SK-N-SH (cell line): ENCODE results near the gene COL4A6. TPM values are rescaled to one million over a fixed set of nuclear protein-coding genes. Genes with fewer than 3 reads are reported as not detected.

Source experiments
- CTCF ChIA-PET: fragments of 300-600, 350-600 bp; formaldehyde crosslinking; extraction: SDS; loops from one replicate; lab custom pipeline; 2021; lab: Yijun Ruan, JAX
- POLR2A ChIA-PET: fragments of 350-600 bp; sonication (Branson Sonifier 250); formaldehyde crosslinking; extraction: SDS; loops from one replicate; lab custom pipeline; 2020; ENCODE audit warnings: antibody characterized with exemption, inconsistent platforms; lab: Yijun Ruan, JAX
- DNase-seq: peaks from one replicate; pipeline ENCODE4 v3.0.0; 2012
- H2AFZ ChIP-seq: fragments of 200-600 bp; sonication (generic); 2 replicates; pipeline ENCODE4 v1.8.1; 2016; ENCODE audit warnings: antibody characterized with exemption, mild to moderate bottlenecking, low read depth
- H3F3A ChIP-seq: fragments of 200-600 bp; sonication (generic); replicated peaks from 2 replicates; pipeline ENCODE3; 2016; ENCODE audit warnings: antibody characterized with exemption, mild to moderate bottlenecking; ENCODE audit not compliant: insufficient read depth
- H3K27ac ChIP-seq, 2 experiments: fragments of 200-500 bp in 1 of 2; fragments of 200-600 bp in 1 of 2; sonication (Bioruptor generic) in 1 of 2; sonication (generic), shearing (Covaris generic) in 1 of 2; 2 replicates each; pipeline versions ENCODE4 v1.5.1 to v1.6.1; 2014 to 2016; ENCODE audit warnings: low read depth in 2 of 2, inconsistent platforms in 1 of 2, low read length in 1 of 2, mild to moderate bottlenecking in 1 of 2, mixed read lengths in 1 of 2
- H3K27me3 ChIP-seq: fragments of 200-600 bp; sonication (generic), shearing (Covaris generic); 2 replicates; pipeline ENCODE4 v1.6.1; 2016; ENCODE audit warnings: mixed run types; ENCODE audit not compliant: insufficient read depth
- H3K36me3 ChIP-seq, 2 experiments: fragments of 200-500 bp in 1 of 2; fragments of 200-600 bp in 1 of 2; sonication (Bioruptor generic) in 1 of 2; sonication (generic) in 1 of 2; replicated peaks in 1 of 2; 2 replicates each; pipeline versions ENCODE3 to v1.5.1; 2014 to 2016; ENCODE audit warnings: low read length in 1 of 2, mild to moderate bottlenecking in 1 of 2; ENCODE audit not compliant: insufficient read depth in 2 of 2, control insufficient read depth in 1 of 2
- H3K4me1 ChIP-seq, 2 experiments: fragments of 200-500 bp in 1 of 2; fragments of 200-600 bp in 1 of 2; sonication (Bioruptor generic) in 1 of 2; sonication (generic), shearing (Covaris generic) in 1 of 2; 2 replicates each; pipeline versions ENCODE4 v1.5.1 to v1.6.1; 2014 to 2016; ENCODE audit warnings: low read depth in 1 of 2, low read length in 1 of 2, mixed run types in 1 of 2; ENCODE audit not compliant: insufficient read depth in 2 of 2, control insufficient read depth in 1 of 2
- H3K4me2 ChIP-seq: fragments of 200-600 bp; sonication (generic), shearing (Covaris generic); 2 replicates; pipeline ENCODE4 v1.6.1; 2017; ENCODE audit warnings: mixed run types
- H3K4me3 ChIP-seq, 2 experiments: fragments of 200-500 bp in 1 of 2; fragments of 200-600 bp in 1 of 2; sonication (Bioruptor generic) in 1 of 2; sonication (generic), shearing (Covaris generic) in 1 of 2; 2 replicates each; pipeline versions ENCODE4 v1.5.1 to v1.8.1; 2014 to 2016; ENCODE audit warnings: low read depth in 2 of 2, inconsistent platforms in 1 of 2, low read length in 1 of 2, mild to moderate bottlenecking in 1 of 2, mixed read lengths in 1 of 2, moderate library complexity in 1 of 2
- H3K79me2 ChIP-seq: fragments of 200-600 bp; sonication (generic); 2 replicates; pipeline ENCODE4 v1.8.1; 2017; ENCODE audit warnings: mild to moderate bottlenecking; ENCODE audit not compliant: insufficient read depth
- H3K9ac ChIP-seq: fragments of 200-600 bp; sonication (generic); 2 replicates; pipeline ENCODE4 v1.6.1; 2017; ENCODE audit warnings: mixed run types
- H3K9me2 ChIP-seq: fragments of 200-600 bp; sonication (generic); 2 replicates; pipeline ENCODE4 v1.6.1; 2017; ENCODE audit warnings: mixed run types
- H3K9me3 ChIP-seq: fragments of 200-600 bp; sonication (generic); 2 replicates; pipeline ENCODE4 v1.6.1; 2017; ENCODE audit warnings: mixed run types, mild to moderate bottlenecking, moderate library complexity
- H4K20me1 ChIP-seq: fragments of 200-600 bp; sonication (generic); 2 replicates; pipeline ENCODE4 v1.6.1; 2017; ENCODE audit warnings: mild to moderate bottlenecking, mixed run types; ENCODE audit not compliant: insufficient read depth
- CTCF ChIP-seq: fragments of 200-600 bp; sonication (generic); IDR thresholded peaks from 2 replicates; pipeline ENCODE4 v1.6.1; 2017; ENCODE audit warnings: antibody characterized with exemption, mild to moderate bottlenecking, moderate library complexity
- FOXM1 ChIP-seq: IDR thresholded peaks from 2 replicates; pipeline ENCODE4 v1.4.0; 2012; ENCODE audit warnings: low read depth, mild to moderate bottlenecking
- RCOR1 ChIP-seq: fragments of 150-350 bp; IDR thresholded peaks from 2 replicates; pipeline ENCODE4 v1.6.1; 2017; ENCODE audit warnings: antibody characterized with exemption, low read length
- REST ChIP-seq: IDR thresholded peaks from 2 replicates; pipeline ENCODE4 v1.6.1; 2012; ENCODE audit warnings: mild to moderate bottlenecking, low read depth, low read length, moderate library complexity
- RFX5 ChIP-seq: IDR thresholded peaks from 2 replicates; pipeline ENCODE4 v1.6.1; 2012; ENCODE audit warnings: mild to moderate bottlenecking, improper control_type of control experiment, low read length
- RXRA ChIP-seq: IDR thresholded peaks from 2 replicates; pipeline ENCODE4 v1.4.0; 2012; ENCODE audit warnings: low read depth, mild to moderate bottlenecking, borderline replicate concordance
- SMC3 ChIP-seq: IDR thresholded peaks from 2 replicates; pipeline ENCODE4 v1.6.1; 2012; ENCODE audit warnings: low read depth, low read length, improper control_type of control experiment
- TCF12 ChIP-seq: IDR thresholded peaks from 2 replicates; pipeline ENCODE4 v1.4.0; 2012
- WGBS: methylation state at CpG from one replicate; pipeline ENCODE4 v1.1.6; 2017; ENCODE audit warnings: low lambda C conversion rate; 5-methylcytosine and 5-hydroxymethylcytosine counted together
- polyA plus RNA-seq, 3 experiments: library from polyadenylated mRNA; depleted of rRNA; stranded (reverse); fragments of >200 nt; gene quantifications; 2 replicates each; pipeline ENCODE4 v1.2.3, GENCODE V29; 2012
- TF ChIP-seq, protein P1 (sequence below): IDR thresholded peaks from 2 replicates; pipeline ENCODE4; 2012

COL4A6 gene
- polyA plus RNA-seq, 1 of the 3 experiments (the other 2 are of a cell fraction): not detected

- no peak overlapping the region for H3K4me2 ChIP-seq
- no peak overlapping the region for H3K9ac ChIP-seq
- H3K9me2 ChIP-seq: no peaks in the 10 kb centered on the region
- H3F3A ChIP-seq: no peaks in the 10 kb centered on the region
- no peak overlapping the region for H3K4me3 ChIP-seq
- POLR2A ChIA-PET: no interaction called here
- H4K20me1 ChIP-seq: no peaks in the 10 kb centered on the region
- H3K27ac ChIP-seq: no peak overlapping the region
- H2AFZ ChIP-seq: no peak overlapping the region
- H3K36me3 ChIP-seq: no peaks in the 10 kb centered on the region
- peak; percentile 21 for DNase-seq
- H3K9me3 ChIP-seq: no peaks in the 10 kb centered on the region
- no peak for TF ChIP-seq REST
- TF ChIP-seq, protein P1, sequence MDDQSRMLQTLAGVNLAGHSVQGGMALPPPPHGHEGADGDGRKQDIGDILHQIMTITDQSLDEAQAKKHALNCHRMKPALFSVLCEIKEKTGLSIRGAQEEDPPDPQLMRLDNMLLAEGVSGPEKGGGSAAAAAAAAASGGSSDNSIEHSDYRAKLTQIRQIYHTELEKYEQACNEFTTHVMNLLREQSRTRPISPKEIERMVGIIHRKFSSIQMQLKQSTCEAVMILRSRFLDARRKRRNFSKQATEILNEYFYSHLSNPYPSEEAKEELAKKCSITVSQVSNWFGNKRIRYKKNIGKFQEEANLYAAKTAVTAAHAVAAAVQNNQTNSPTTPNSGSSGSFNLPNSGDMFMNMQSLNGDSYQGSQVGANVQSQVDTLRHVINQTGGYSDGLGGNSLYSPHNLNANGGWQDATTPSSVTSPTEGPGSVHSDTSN: no peak
- peak; percentile 62 for TF ChIP-seq CTCF
- no peak for TF ChIP-seq RFX5
- no peak for TF ChIP-seq RCOR1
- TF ChIP-seq, all 33 proteins: peak for 1
- H3K4me1 ChIP-seq: no peaks in the 10 kb centered on the region
- WGBS: 51% methylated on average over 7 of the region's 7 CpGs
- CTCF ChIA-PET: interaction anchor here (1.3 to 1.6 kb wide), 6 partner anchors 13 to 68 kb away, joined by 3 to 6 read pairs (median 4); no protein-coding TSS in a partner anchor
- H3K27me3 ChIP-seq: no peaks in the 10 kb centered on the region
- H3K79me2 ChIP-seq: no peaks in the 10 kb centered on the region
Observed at GRCh38 chrX:108138814-108139702, 299.2 kb downstream of the COL4A6 start.

DNA sequence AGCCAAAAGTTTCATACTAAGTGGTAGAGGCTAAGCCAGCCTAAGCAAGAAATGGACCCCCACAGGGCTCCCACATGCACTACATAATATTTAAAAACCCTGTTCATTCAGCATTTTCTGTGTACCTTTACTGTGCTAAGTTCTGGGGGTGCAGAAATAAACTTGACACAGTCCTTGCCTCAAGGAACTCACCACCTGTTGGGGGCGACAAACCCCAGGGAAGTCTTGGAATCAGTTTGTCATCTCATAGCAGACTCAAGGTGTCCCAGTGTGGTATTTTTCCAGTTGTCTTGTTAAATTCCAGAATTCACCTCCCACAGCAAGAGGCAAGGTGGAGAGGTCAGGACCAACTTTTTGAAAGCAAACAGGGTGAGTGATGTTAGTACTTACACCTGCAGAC is 303.5 kb downstream of the COL4A6 start:
- H3K4me1 ChIP-seq: no peaks in the 10 kb centered on the region
- DNase-seq: no peak

More for the DNA sequence above, 303.5 kb downstream of the COL4A6 start:
- POLR2A ChIA-PET: no interaction called here
- no peaks in the 10 kb centered on the region for H4K20me1 ChIP-seq
- CTCF ChIA-PET: no interaction called here
- H3K27ac ChIP-seq: no peak overlapping the region
- 57% methylated on average over 1 of the region's 1 CpG for WGBS
- no peaks in the 10 kb centered on the region for H3F3A ChIP-seq
- no peaks in the 10 kb centered on the region for H3K27me3 ChIP-seq
- no peaks in the 10 kb centered on the region for H3K79me2 ChIP-seq
- H3K4me2 ChIP-seq: no peak overlapping the region
- no peak overlapping the region for H3K9ac ChIP-seq
- H3K36me3 ChIP-seq: no peaks in the 10 kb centered on the region
- no peaks in the 10 kb centered on the region for H3K9me3 ChIP-seq
- no peaks in the 10 kb centered on the region for H3K9me2 ChIP-seq
- no peak overlapping the region for H2AFZ ChIP-seq
- no peak overlapping the region for H3K4me3 ChIP-seq
- TF ChIP-seq, protein P1: no peak
- TF ChIP-seq RXRA (no peak), SMC3 (no peak), CTCF (peak; percentile 14; the same call in 1 of the 2 replicates), TCF12 (no peak), FOXM1 (no peak)
